Ascending aorta (tissue), 2 donors: ENCODE measurements around the gene SPO11. TPM values are rescaled to one million over a fixed set of nuclear protein-coding genes. Genes with fewer than 3 reads are reported as not detected.

Experiments
- DNase-seq, 2 donors: peaks; one replicate each; pipeline ENCODE4 v3.0.0-alpha.2; 2019; ENCODE audit warnings: low spot score in 2 of 2
- H3K27ac ChIP-seq, 2 donors: fragments of 200-600 bp; sonication (generic); one replicate each; pipeline ENCODE4 v1.5.1; 2016 to 2017; ENCODE audit warnings: mild to moderate bottlenecking in 1 of 2
- H3K27me3 ChIP-seq: fragments of 200-600 bp; sonication (generic); one replicate; pipeline ENCODE4 v1.5.1; 2017
- H3K36me3 ChIP-seq, 2 donors: fragments of 200-600 bp; sonication (generic); one replicate each; pipeline ENCODE4 v1.5.1; 2016
- H3K4me1 ChIP-seq, 2 donors: fragments of 200-600 bp; sonication (generic); one replicate each; pipeline ENCODE4 v1.5.1; 2016 to 2017; ENCODE audit warnings: mild to moderate bottlenecking in 1 of 2
- H3K4me3 ChIP-seq, 2 donors: fragments of 200-600 bp; sonication (generic); one replicate each; pipeline ENCODE4 v1.5.1; 2016 to 2017; ENCODE audit warnings: mild to moderate bottlenecking in 1 of 2
- H3K9me3 ChIP-seq, 2 donors: fragments of 200-600 bp; sonication (generic); one replicate each; pipeline ENCODE4 v1.5.1; 2016
- CTCF ChIP-seq, 3 experiments: fragments of 200-600 bp in 2 of 3; fragments of 450-650 bp in 1 of 3; sonication (generic) in 2 of 3; IDR thresholded peaks; one replicate each; pipeline ENCODE4 v1.5.1; 2016 to 2019; ENCODE audit warnings: antibody characterized with exemption in 3 of 3, mild to moderate bottlenecking in 1 of 3, moderate library complexity in 1 of 3
- intact Hi-C: fragments of 100-400 bp; cut with DNase I; formaldehyde crosslinking; loops from one replicate; pipeline ENCODE4 v1.15.1; 2023
- total RNA-seq: library from RNA; depleted of rRNA; stranded (reverse); fragments of >200 nt; gene quantifications from one replicate; pipeline ENCODE4 v1.1.0, GENCODE V29; 2016

SPO11 gene
- total RNA-seq, 1 donor from 2014 or later: not detected

DNA sequence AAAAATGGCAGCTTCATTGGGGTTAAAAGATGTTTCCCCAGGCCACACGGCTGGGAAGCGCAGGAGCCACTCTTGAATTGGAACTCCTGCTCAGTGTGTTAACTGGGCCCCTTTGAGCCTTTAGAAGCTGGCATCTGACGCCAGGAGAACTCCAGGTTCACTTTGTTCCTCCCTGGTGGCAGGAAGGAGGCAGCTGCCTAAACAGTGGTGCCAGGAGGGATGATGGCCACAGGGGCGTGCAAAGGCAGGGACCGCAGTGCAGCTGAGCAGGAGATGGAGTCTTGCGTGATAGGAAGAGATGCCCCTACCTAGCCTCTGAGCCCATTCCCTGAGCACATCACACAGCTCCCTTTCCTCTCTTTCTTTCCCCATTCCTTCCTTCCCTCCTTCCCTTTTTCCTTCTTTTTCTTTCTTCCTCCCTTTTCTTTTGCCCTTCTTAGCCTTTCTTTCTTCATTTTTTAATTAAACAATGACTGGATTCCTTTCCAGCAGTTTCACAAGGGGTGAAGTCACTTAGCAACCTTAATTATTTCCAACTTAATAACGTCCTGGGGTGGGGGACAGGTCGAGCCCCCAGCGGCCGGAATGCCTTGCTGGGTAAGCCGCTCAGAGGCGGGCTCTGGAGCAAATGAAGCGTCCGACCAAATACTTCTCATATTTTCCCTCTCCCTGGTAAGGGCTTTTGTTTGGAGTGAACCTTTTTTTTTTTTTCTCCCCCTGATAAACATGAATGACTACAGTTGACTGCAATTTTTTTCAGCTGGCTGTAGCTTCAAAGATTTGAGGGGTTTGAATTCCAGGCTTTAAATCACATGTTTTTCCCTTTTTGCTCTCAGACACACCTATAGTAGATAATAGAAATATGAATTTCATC, 42.4 kb upstream of the SPO11 start:
- H3K36me3 ChIP-seq: no peaks in the 10 kb centered on the region
- no peaks in the 10 kb centered on the region for H3K9me3 ChIP-seq
- TF ChIP-seq CTCF (IDR thresholded peaks at IDR 0.05): no peak
- no peak overlapping the region for H3K4me3 ChIP-seq
- no peak for DNase-seq
- intact Hi-C loops: no loop called here
- H3K27me3 ChIP-seq: no peaks in the 10 kb centered on the region
- H3K27ac ChIP-seq: no peak overlapping the region
- H3K4me1 ChIP-seq: no peaks in the 10 kb centered on the region

DNA sequence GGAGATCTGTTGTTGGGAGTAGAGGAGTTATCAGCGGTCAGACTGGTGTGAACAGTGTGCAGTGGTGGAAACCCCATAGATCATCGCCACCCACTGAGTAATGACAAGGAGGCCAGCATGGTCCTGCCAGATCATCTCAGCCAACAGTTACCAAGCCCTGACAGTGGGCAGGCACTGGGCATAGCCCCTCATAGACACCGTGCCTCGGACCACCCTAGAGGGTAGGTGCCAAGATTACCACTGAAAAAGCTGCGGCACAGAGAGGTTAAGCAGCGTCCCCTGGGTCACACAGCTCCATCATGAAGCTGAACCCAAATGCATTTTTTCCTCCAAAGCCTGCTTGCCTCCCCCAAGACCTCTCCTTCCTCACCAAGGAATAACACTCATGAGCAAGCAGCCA, 41.7 kb upstream of the SPO11 start:
- intact Hi-C loops: no loop called here
- H3K4me3 ChIP-seq: no peak overlapping the region
- no peak overlapping the region for H3K27ac ChIP-seq
- no peaks in the 10 kb centered on the region for H3K36me3 ChIP-seq
- no peaks in the 10 kb centered on the region for H3K4me1 ChIP-seq
- no peaks in the 10 kb centered on the region for H3K27me3 ChIP-seq
- TF ChIP-seq CTCF (IDR thresholded peaks at IDR 0.05): no peak
- no peak for DNase-seq
- no peaks in the 10 kb centered on the region for H3K9me3 ChIP-seq

- no peak overlapping the region for H3K4me3 ChIP-seq
- TF ChIP-seq CTCF (IDR thresholded peaks at IDR 0.05): no peak
- H3K36me3 ChIP-seq: no peaks in the 10 kb centered on the region
- intact Hi-C loops: no loop called here
- DNase-seq: no peak
- H3K9me3 ChIP-seq: no peaks in the 10 kb centered on the region
- H3K4me1 ChIP-seq: no peaks in the 10 kb centered on the region
- H3K27ac ChIP-seq: no peak overlapping the region
- no peaks in the 10 kb centered on the region for H3K27me3 ChIP-seq
Observed at GRCh38 chr20:57288651-57289277, 40.8 kb upstream of the SPO11 start.

DNA sequence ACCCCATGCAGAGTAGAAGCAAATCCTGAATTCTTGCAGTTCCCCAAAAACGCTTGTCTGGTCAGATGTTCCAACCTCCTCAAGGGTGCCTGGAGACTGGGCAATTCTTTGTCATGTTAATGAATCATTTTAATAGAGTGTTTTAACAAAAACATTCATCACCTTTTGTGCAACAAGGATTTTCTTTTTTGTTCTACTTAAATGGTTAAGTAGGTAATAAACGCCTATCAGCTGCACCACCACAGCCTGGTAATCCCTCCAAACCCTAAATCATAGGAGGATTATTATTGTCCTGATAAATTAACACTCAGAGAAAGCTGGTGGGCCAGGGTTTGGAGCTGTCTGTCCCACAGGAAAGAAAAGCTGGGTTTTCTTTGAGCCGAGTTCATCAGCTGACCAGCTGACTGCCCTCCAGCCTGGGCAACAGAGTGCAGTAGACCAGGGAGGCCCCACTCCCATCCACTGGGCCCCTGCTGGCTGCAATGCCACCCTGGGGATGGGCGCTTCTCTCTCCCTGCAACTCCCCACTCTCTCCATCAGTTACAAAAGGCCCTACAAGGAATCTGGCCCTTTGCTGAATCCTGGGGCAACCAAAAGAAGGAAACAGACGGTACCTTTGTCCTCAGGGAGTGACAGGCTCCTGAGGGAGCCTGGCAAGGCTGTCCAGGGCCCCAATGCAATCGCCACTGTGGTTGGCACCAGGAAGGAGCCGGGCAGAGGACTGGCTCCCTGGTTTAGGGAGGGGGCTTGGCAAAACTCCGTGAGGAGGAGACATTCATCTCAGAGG, 40.0 kb upstream of the SPO11 start:
- DNase-seq: no peak
- Histone ChIP-seq H3K36me3 (no peaks in the 10 kb centered on the region), H3K9me3 (no peaks in the 10 kb centered on the region), H3K27ac (no peak overlapping the region), H3K4me3 (no peak overlapping the region), H3K27me3 (no peaks in the 10 kb centered on the region), H3K4me1 (no peaks in the 10 kb centered on the region)
- intact Hi-C loops: no loop called here
- TF ChIP-seq CTCF (IDR thresholded peaks at IDR 0.05): no peak

DNA sequence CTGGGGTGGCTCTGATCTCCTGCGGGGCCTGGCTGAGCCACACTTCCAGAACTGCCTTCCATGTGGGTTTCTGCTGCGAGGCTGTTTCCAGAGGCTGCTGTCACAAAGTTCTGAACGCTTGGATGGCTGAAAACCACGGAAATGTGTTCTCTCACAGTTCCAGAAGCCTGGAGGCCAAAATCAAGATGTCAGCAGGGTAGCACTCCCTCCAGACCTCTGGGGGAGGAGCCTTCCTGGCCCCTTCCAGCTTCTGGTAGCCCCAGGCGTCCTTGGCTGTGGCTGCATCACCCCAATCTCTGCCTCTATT, 39.5 kb upstream of the SPO11 start:
- Histone ChIP-seq H3K4me1 (no peaks in the 10 kb centered on the region), H3K4me3 (no peak overlapping the region), H3K9me3 (no peaks in the 10 kb centered on the region), H3K36me3 (no peaks in the 10 kb centered on the region), H3K27ac (no peak overlapping the region), H3K27me3 (no peaks in the 10 kb centered on the region)
- intact Hi-C loops: no loop called here
- no peak for DNase-seq
- no peak for TF ChIP-seq CTCF (IDR thresholded peaks at IDR 0.05)
